IPS DF 19.7 (cell line): ENCODE results near the gene NTSR1.

Source experiments
- DNase-seq: peaks from one replicate; pipeline ENCODE4 v3.0.0-alpha.2; 2013; ENCODE audit warnings: low read depth, low spot score

Gene NTSR1

GRCh38 chr20:62770916-62771315 lies 62.3 kb downstream of the NTSR1 start:
- DNase-seq: no peak

- DNase-seq: no peak
These were observed 62.9 kb downstream of the NTSR1 start for GRCh38 chr20:62771396-62772102.

- DNase-seq: no peak
These were observed 63.5 kb downstream of the NTSR1 start for GRCh38 chr20:62772103-62772611.

GRCh38 chr20:62772619-62772989 lies 64.0 kb downstream of the NTSR1 start:
- DNase-seq: no peak

- no peak for DNase-seq
These were observed 64.6 kb downstream of the NTSR1 start for GRCh38 chr20:62772990-62773844.

GRCh38 chr20:62773845-62774714 lies 65.4 kb downstream of the NTSR1 start:
- no peak for DNase-seq

- DNase-seq: no peak
These were observed 66.1 kb downstream of the NTSR1 start for GRCh38 chr20:62774762-62775161.

- no peak for DNase-seq
These were observed 66.6 kb downstream of the NTSR1 start for GRCh38 chr20:62775206-62775605.

GRCh38 chr20:62776035-62776691 lies 67.5 kb downstream of the NTSR1 start:
- DNase-seq: no peak

- no peak for DNase-seq
These were observed 68.3 kb downstream of the NTSR1 start for GRCh38 chr20:62776692-62777527.

GRCh38 chr20:62777528-62777830 lies 68.8 kb downstream of the NTSR1 start:
- DNase-seq: no peak

- DNase-seq: no peak
These were observed 69.4 kb downstream of the NTSR1 start for GRCh38 chr20:62778058-62778457.

GRCh38 chr20:62778601-62779416 lies 70.2 kb downstream of the NTSR1 start:
- no peak for DNase-seq

- DNase-seq: no peak
These were observed 70.7 kb downstream of the NTSR1 start for GRCh38 chr20:62779417-62779685.

- no peak for DNase-seq
These were observed 71.6 kb downstream of the NTSR1 start for GRCh38 chr20:62780204-62780603.

GRCh38 chr20:62780696-62781095 lies 72.1 kb downstream of the NTSR1 start:
- no peak for DNase-seq

GRCh38 chr20:62782149-62782892 lies 73.7 kb downstream of the NTSR1 start:
- DNase-seq: no peak

GRCh38 chr20:62782893-62783278 lies 74.2 kb downstream of the NTSR1 start:
- no peak for DNase-seq

- no peak for DNase-seq
These were observed 75.9 kb downstream of the NTSR1 start for GRCh38 chr20:62784497-62784896.
